H1 (cell line): ENCODE results near the gene SCYGR4. TPM values are rescaled to one million over a fixed set of nuclear protein-coding genes. Genes with fewer than 3 reads are reported as not detected.

Experiments used
- CHD1 ChIP-seq: IDR thresholded peaks from 2 replicates; pipeline ENCODE4 v1.6.1; 2012; ENCODE audit warnings: low read depth, low read length, improper control_type of control experiment
- CHD7 ChIP-seq: fragments of 300-600 bp; sonication (generic); IDR thresholded peaks from 2 replicates; pipeline ENCODE4 v1.7.1; 2012; ENCODE audit warnings: low read length, moderate library complexity, mild to moderate bottlenecking, inconsistent platforms; ENCODE audit not compliant: insufficient replicate concordance
- CTCF ChIP-seq, 3 experiments: IDR thresholded peaks; 1 replicate in 2 of 3; 2 replicates in 1 of 3; pipeline versions ENCODE4 v1.5.1 to v1.6.1; 2011; ENCODE audit warnings: low read length in 3 of 3, mild to moderate bottlenecking in 3 of 3, inconsistent platforms in 2 of 3, low read depth in 1 of 3, moderate library complexity in 1 of 3; ENCODE audit not compliant: insufficient read depth in 1 of 3; ENCODE audit errors: control extremely low read depth in 1 of 3
- KDM1A ChIP-seq: fragments of 200-600, 300-600 bp; sonication (generic); IDR thresholded peaks from 2 replicates; pipeline ENCODE4 v1.7.1; 2016; ENCODE audit warnings: mild to moderate bottlenecking, low read length, borderline replicate concordance
- RBBP5 ChIP-seq: IDR thresholded peaks from 2 replicates; pipeline ENCODE4 v1.7.1; 2012; ENCODE audit warnings: low read depth, mild to moderate bottlenecking, inconsistent platforms, low read length, moderate library complexity, borderline replicate concordance
- RFX5 ChIP-seq: IDR thresholded peaks from 2 replicates; pipeline ENCODE4 v1.6.1; 2011; ENCODE audit warnings: low read depth, low read length, improper control_type of control experiment, borderline replicate concordance
- SIN3A ChIP-seq, 2 experiments: IDR thresholded peaks in 1 of 2; conservative IDR thresholded peaks in 1 of 2; 2 replicates each; pipeline ENCODE4 v1.6.1; 2011 to 2012; ENCODE audit warnings: low read length in 2 of 2, improper control_type of control experiment in 1 of 2, low read depth in 1 of 2, mild to moderate bottlenecking in 1 of 2
- SIRT6 ChIP-seq: IDR thresholded peaks from one replicate; pipeline ENCODE4 v1.7.1; 2012; ENCODE audit warnings: low read length, inconsistent platforms
- SIX5 ChIP-seq: IDR thresholded peaks from 2 replicates; pipeline ENCODE4 v1.6.1; 2011; ENCODE audit warnings: mild to moderate bottlenecking, low read depth, low read length
- SP4 ChIP-seq: IDR thresholded peaks from 2 replicates; pipeline ENCODE4 v1.6.1; 2012; ENCODE audit warnings: low read length, inconsistent platforms
- polyA plus RNA-seq, 7 experiments: library from polyadenylated mRNA; depleted of rRNA in 3 of 7; stranded (reverse) in 5 of 7; unstranded in 2 of 7; fragments of >200 nt in 5 of 7; fragments of 200-250 nt in 2 of 7; gene quantifications; 1 replicate in 5 of 7; 2 replicates in 1 of 7; 4 replicates in 1 of 7; pipeline versions ENCODE4 v1.2.1 to v1.2.3, GENCODE V29; 2011 to 2013; ENCODE audit warnings: missing spikeins in 2 of 7, mixed read lengths in 2 of 7
- total RNA-seq: library from RNA; stranded (reverse); fragmentation: NEBNext Ultra II Directional; extraction: Animal tissue kit (Norgen Biotek cat#: 25700); gene quantifications from 2 replicates; pipeline ENCODE4 v1.2.1, GENCODE V29; 2021

The SCYGR4 gene
- total and polyA plus RNA-seq, 2 of the 8 experiments (the other 6 are each of a cell fraction or from before 2014, with no cell fraction given): not detected

- TF ChIP-seq CHD7 (no peak), RFX5 (no peak), RBBP5 (no peak), CHD1 (no peak), SIX5 (no peak), SIRT6 (no peak), KDM1A (no peak), SIN3A (conservative IDR thresholded peaks at IDR 0.05 in 1 of 2, IDR thresholded peaks at IDR 0.05 in 1 of 2; ENCODE audit: low read depth in 1 of 2, low read length in 2 of 2) (no peak), CTCF (IDR thresholded peaks at IDR 0.05; ENCODE audit: control extremely low read depth in 1 of 3, insufficient read depth in 1 of 3, low read depth in 1 of 3, low read length in 3 of 3) (no peak), SP4 (no peak)
Measured at GRCh38 chr2:227579791-227580190, 37.5 kb upstream of the SCYGR4 start (continued).
